WTC11 (cell line): ENCODE results near the gene ARSB. TPM values are rescaled to one million over a fixed set of nuclear protein-coding genes. Genes with fewer than 3 reads are reported as not detected.

Source experiments
- ATAC-seq: fragments of 200-7000 bp; cut with Tn5 transposase; 2 replicates; pipeline ENCODE4 v1.10.0; 2021; ENCODE audit warnings: mild to moderate bottlenecking, moderate library complexity
- CTCF ChIA-PET: fragments of 300-600 bp; sonication (Branson Sonifier 250); formaldehyde crosslinking; loops from one replicate; lab custom pipeline; 2021; ENCODE audit warnings: antibody characterized with exemption; lab: Charles Lee
- POLR2A ChIA-PET: fragments of 350-600 bp; sonication (Branson Sonifier 250); formaldehyde crosslinking; loops from one replicate; lab custom pipeline; 2021; ENCODE audit warnings: antibody characterized with exemption; lab: Charles Lee
- DNase-seq: peaks from one replicate; pipeline ENCODE4 v3.0.0; 2021; ENCODE audit warnings: low spot score
- H3K27ac Mint-ChIP-seq: 2 replicates; pipeline ENCODE4 v1.8.0; 2021; ENCODE audit warnings: mixed read lengths
- H3K27me3 Mint-ChIP-seq: 2 replicates; pipeline ENCODE4 v1.8.0; 2021; ENCODE audit warnings: low read depth, mild to moderate bottlenecking, moderate library complexity, mixed read lengths
- H3K36me3 Mint-ChIP-seq: 2 replicates; pipeline ENCODE4 v1.8.0; 2021; ENCODE audit warnings: mixed read lengths
- H3K4me1 Mint-ChIP-seq: 2 replicates; pipeline ENCODE4 v1.8.0; 2022; ENCODE audit warnings: mixed read lengths
- H3K4me3 Mint-ChIP-seq: 2 replicates; pipeline ENCODE4 v1.8.0; 2021; ENCODE audit warnings: mild to moderate bottlenecking, moderate library complexity, mixed read lengths
- H3K9me3 Mint-ChIP-seq: 2 replicates; pipeline ENCODE4 v1.8.0; 2021; ENCODE audit warnings: mixed read lengths
- CBFB ChIP-seq: sonication (generic); formaldehyde crosslinking; IDR thresholded peaks from 2 replicates; pipeline ENCODE4 v1.8.1; 2022; ENCODE audit warnings: mild to moderate bottlenecking, low read depth, missing genetic modification reagents
- CREM ChIP-seq: sonication (generic); formaldehyde crosslinking; IDR thresholded peaks from 2 replicates; pipeline ENCODE4 v1.8.1; 2022; ENCODE audit warnings: mild to moderate bottlenecking, missing genetic modification reagents, moderate library complexity
- ELF4 ChIP-seq: sonication (generic); formaldehyde crosslinking; IDR thresholded peaks from 2 replicates; pipeline ENCODE4 v1.8.1; 2022; ENCODE audit warnings: low read depth, mild to moderate bottlenecking, moderate library complexity, missing genetic modification reagents
- EMX1 ChIP-seq: fragments of 250-450 bp; sonication (Bioruptor Pico); IDR thresholded peaks from 2 replicates; pipeline ENCODE4 v1.8.0; 2021; ENCODE audit warnings: mild to moderate bottlenecking
- IRF2 ChIP-seq: sonication (generic); formaldehyde crosslinking; IDR thresholded peaks from 2 replicates; pipeline ENCODE4 v1.8.0; 2022; ENCODE audit warnings: low read depth, missing genetic modification reagents, borderline replicate concordance
- NFE2L1 ChIP-seq: sonication (generic); formaldehyde crosslinking; IDR thresholded peaks from 2 replicates; pipeline ENCODE4 v1.8.1; 2023; ENCODE audit warnings: missing genetic modification reagents
- PRRX2 ChIP-seq: fragments of 250-450 bp; sonication (Bioruptor Pico); IDR thresholded peaks from 2 replicates; pipeline ENCODE4 v1.8.0; 2021; ENCODE audit warnings: mild to moderate bottlenecking
- SMAD3 ChIP-seq: sonication (generic); formaldehyde crosslinking; IDR thresholded peaks from 2 replicates; pipeline ENCODE4 v1.8.0; 2022; ENCODE audit warnings: missing genetic modification reagents, mild to moderate bottlenecking, borderline replicate concordance
- TP53 ChIP-seq: sonication (generic); formaldehyde crosslinking; IDR thresholded peaks from 2 replicates; pipeline ENCODE4 v1.8.1; 2023; ENCODE audit warnings: mild to moderate bottlenecking, missing genetic modification reagents
- ZBTB21 ChIP-seq: sonication (generic); formaldehyde crosslinking; IDR thresholded peaks from 2 replicates; pipeline ENCODE4 v1.8.1; 2023; ENCODE audit warnings: mild to moderate bottlenecking, missing genetic modification reagents, borderline replicate concordance
- ZNF317 ChIP-seq: sonication (generic); formaldehyde crosslinking; IDR thresholded peaks from 2 replicates; pipeline ENCODE4 v1.8.1; 2023; ENCODE audit warnings: low read depth, mild to moderate bottlenecking, moderate library complexity, missing genetic modification reagents, borderline replicate concordance
- ZNF671 ChIP-seq: fragments of 250-450 bp; sonication (Bioruptor Pico); IDR thresholded peaks from 2 replicates; pipeline ENCODE4 v1.8.0; 2021; ENCODE audit warnings: mild to moderate bottlenecking
- total RNA-seq: library from RNA; stranded (reverse); gene quantifications from 3 replicates; pipeline ENCODE4 v1.2.3, GENCODE V29; 2021
- TF ChIP-seq, protein P1 (sequence below): fragments of 250-450 bp; sonication (Bioruptor Pico); IDR thresholded peaks from 2 replicates; pipeline ENCODE4 v1.9.0; 2021; ENCODE audit warnings: moderate library complexity, mild to moderate bottlenecking, inconsistent platforms, borderline replicate concordance
- TF ChIP-seq, protein P2 (sequence below): sonication (generic); formaldehyde crosslinking; IDR thresholded peaks from 2 replicates; pipeline ENCODE4 v1.8.1; 2023; ENCODE audit warnings: mild to moderate bottlenecking, missing genetic modification reagents, borderline replicate concordance
- TF ChIP-seq, protein P3 (sequence below): sonication (generic); formaldehyde crosslinking; IDR thresholded peaks from 2 replicates; pipeline ENCODE4 v1.8.1; 2022; ENCODE audit warnings: low read depth, missing genetic modification reagents, borderline replicate concordance
- TF ChIP-seq, protein P4 (sequence below): fragments of 250-450 bp; sonication (Bioruptor Pico); IDR thresholded peaks from 2 replicates; pipeline ENCODE4 v1.9.0; 2021; ENCODE audit warnings: mild to moderate bottlenecking
- TF ChIP-seq, protein P5 (sequence below): sonication (generic); formaldehyde crosslinking; IDR thresholded peaks from 2 replicates; pipeline ENCODE4 v1.8.0; 2022; ENCODE audit warnings: mild to moderate bottlenecking, missing genetic modification reagents

Gene ARSB
- total RNA-seq, 1 experiment from 2014 or later = 9.7 TPM

DNA sequence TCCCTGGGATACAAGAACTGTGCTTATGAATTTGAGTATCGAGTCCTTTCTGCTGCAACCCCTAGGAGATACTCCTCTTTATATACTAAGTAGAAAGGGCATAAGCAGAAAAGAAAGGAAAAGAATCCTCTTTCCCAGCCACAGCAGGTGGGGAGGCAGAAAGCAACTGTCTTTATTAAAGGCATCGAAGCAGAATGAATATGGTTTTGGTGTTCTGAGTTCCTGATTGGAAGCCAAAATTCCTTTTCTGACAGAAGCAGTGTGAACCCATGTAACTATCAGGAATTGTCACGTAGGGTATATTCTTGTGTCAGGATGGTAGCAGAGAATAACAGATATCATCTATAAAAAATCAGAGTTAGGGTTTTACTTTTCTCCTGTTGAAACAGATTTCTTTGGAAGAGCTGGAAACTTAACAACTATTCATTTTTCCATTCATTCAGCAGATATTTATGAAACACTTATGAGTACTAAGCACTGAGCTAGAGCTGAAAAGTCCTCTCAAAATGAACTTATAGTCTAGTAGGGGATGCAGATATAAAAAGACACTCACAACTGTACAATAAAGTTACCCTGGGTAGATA is 240.1 kb downstream of the ARSB start:
- no peak for DNase-seq
- TF ChIP-seq ZBTB21 (CRISPR knock-in tag) (no peak), NFE2L1 (CRISPR knock-in tag) (no peak), PRRX2 (CRISPR knock-in tag) (no peak), ELF4 (CRISPR knock-in tag) (no peak), ZNF317 (CRISPR knock-in tag) (no peak), IRF2 (CRISPR knock-in tag) (no peak), CREM (CRISPR knock-in tag) (no peak)
- TF ChIP-seq, protein P1, sequence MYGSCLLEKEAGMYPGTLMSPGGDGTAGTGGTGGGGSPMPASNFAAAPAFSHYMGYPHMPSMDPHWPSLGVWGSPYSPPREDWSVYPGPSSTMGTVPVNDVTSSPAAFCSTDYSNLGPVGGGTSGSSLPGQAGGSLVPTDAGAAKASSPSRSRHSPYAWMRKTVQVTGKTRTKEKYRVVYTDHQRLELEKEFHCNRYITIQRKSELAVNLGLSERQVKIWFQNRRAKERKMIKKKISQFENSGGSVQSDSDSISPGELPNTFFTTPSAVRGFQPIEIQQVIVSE (CRISPR knock-in tag) = no peak
- TF ChIP-seq, protein P2, sequence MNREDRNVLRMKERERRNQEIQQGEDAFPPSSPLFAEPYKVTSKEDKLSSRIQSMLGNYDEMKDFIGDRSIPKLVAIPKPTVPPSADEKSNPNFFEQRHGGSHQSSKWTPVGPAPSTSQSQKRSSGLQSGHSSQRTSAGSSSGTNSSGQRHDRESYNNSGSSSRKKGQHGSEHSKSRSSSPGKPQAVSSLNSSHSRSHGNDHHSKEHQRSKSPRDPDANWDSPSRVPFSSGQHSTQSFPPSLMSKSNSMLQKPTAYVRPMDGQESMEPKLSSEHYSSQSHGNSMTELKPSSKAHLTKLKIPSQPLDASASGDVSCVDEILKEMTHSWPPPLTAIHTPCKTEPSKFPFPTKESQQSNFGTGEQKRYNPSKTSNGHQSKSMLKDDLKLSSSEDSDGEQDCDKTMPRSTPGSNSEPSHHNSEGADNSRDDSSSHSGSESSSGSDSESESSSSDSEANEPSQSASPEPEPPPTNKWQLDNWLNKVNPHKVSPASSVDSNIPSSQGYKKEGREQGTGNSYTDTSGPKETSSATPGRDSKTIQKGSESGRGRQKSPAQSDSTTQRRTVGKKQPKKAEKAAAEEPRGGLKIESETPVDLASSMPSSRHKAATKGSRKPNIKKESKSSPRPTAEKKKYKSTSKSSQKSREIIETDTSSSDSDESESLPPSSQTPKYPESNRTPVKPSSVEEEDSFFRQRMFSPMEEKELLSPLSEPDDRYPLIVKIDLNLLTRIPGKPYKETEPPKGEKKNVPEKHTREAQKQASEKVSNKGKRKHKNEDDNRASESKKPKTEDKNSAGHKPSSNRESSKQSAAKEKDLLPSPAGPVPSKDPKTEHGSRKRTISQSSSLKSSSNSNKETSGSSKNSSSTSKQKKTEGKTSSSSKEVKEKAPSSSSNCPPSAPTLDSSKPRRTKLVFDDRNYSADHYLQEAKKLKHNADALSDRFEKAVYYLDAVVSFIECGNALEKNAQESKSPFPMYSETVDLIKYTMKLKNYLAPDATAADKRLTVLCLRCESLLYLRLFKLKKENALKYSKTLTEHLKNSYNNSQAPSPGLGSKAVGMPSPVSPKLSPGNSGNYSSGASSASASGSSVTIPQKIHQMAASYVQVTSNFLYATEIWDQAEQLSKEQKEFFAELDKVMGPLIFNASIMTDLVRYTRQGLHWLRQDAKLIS (CRISPR knock-in tag) = no peak
- TF ChIP-seq, protein P3, sequence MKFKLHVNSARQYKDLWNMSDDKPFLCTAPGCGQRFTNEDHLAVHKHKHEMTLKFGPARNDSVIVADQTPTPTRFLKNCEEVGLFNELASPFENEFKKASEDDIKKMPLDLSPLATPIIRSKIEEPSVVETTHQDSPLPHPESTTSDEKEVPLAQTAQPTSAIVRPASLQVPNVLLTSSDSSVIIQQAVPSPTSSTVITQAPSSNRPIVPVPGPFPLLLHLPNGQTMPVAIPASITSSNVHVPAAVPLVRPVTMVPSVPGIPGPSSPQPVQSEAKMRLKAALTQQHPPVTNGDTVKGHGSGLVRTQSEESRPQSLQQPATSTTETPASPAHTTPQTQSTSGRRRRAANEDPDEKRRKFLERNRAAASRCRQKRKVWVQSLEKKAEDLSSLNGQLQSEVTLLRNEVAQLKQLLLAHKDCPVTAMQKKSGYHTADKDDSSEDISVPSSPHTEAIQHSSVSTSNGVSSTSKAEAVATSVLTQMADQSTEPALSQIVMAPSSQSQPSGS = no peak
- TF ChIP-seq, all 79 proteins: peak for 0
- Mint-ChIP-seq H3K36me3 (no peaks in the 10 kb centered on the region), H3K27ac (no peak overlapping the region), H3K4me3 (no peak overlapping the region), H3K27me3 (no peaks in the 10 kb centered on the region), H3K9me3 (no peaks in the 10 kb centered on the region), H3K4me1 (peaks cover 31% of the 10 kb centered on the region)
- no peak for ATAC-seq
- ChIA-PET CTCF (interaction anchor here (8.3 kb wide), 1 partner anchor 16 kb away, joined by 48 read pairs; no protein-coding TSS in a partner anchor), POLR2A (no interaction called here)

DNA sequence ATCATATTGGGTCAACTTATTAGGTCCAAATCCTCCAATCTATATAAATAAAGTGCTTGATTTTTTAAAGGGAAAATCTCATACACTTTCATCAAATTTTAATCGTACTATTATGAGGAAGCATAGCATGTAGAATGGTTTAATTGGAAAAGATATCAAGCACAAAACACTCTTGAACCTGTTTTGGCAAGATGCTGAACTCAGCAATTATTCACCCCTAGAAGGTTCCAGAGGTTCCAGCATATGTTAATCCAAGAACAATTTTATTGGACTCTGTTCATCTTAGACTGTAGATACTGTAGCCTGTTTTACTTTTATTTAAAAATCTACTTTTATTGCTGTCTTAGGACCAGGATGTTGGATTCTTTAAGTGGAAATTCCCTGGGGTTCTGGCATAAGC is 244.1 kb downstream of the ARSB start:
- CTCF ChIA-PET = interaction anchor here (1.0 kb wide), 2 partner anchors 19 to 208 kb away, joined by 3 read pairs; no protein-coding TSS in a partner anchor
- Mint-ChIP-seq H3K4me3 (no peak overlapping the region), H3K27me3 (no peaks in the 10 kb centered on the region), H3K27ac (no peak overlapping the region), H3K4me1 (peaks cover 13% of the 10 kb centered on the region), H3K36me3 (0 out of 2 replicates have a peak, but pooled peaks cover 3% of the 10 kb centered on the region), H3K9me3 (peaks cover 5% of the 10 kb centered on the region)
- no peak for DNase-seq
- POLR2A ChIA-PET = no interaction called here
- TF ChIP-seq TP53 (no peak), EMX1 (no peak), ZNF671 (no peak), CBFB (CRISPR knock-in tag) (no peak), SMAD3 (CRISPR knock-in tag) (no peak)
- TF ChIP-seq, protein P4, sequence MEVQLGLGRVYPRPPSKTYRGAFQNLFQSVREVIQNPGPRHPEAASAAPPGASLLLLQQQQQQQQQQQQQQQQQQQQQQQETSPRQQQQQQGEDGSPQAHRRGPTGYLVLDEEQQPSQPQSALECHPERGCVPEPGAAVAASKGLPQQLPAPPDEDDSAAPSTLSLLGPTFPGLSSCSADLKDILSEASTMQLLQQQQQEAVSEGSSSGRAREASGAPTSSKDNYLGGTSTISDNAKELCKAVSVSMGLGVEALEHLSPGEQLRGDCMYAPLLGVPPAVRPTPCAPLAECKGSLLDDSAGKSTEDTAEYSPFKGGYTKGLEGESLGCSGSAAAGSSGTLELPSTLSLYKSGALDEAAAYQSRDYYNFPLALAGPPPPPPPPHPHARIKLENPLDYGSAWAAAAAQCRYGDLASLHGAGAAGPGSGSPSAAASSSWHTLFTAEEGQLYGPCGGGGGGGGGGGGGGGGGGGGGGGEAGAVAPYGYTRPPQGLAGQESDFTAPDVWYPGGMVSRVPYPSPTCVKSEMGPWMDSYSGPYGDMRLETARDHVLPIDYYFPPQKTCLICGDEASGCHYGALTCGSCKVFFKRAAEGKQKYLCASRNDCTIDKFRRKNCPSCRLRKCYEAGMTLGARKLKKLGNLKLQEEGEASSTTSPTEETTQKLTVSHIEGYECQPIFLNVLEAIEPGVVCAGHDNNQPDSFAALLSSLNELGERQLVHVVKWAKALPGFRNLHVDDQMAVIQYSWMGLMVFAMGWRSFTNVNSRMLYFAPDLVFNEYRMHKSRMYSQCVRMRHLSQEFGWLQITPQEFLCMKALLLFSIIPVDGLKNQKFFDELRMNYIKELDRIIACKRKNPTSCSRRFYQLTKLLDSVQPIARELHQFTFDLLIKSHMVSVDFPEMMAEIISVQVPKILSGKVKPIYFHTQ (CRISPR knock-in tag) = no peak
- TF ChIP-seq, protein P5, sequence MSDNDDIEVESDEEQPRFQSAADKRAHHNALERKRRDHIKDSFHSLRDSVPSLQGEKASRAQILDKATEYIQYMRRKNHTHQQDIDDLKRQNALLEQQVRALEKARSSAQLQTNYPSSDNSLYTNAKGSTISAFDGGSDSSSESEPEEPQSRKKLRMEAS (CRISPR knock-in tag) = no peak
- no peak for ATAC-seq
